Lower leg skin (tissue), 4 donors: ENCODE data around the gene OBSCN. TPM values are rescaled to one million over a fixed set of nuclear protein-coding genes. Genes with fewer than 3 reads are reported as not detected.

Experiments
- DNase-seq, 2 donors: peaks; one replicate each; pipeline ENCODE4 v3.0.0-alpha.2; 2019; ENCODE audit warnings: low spot score in 2 of 2
- H3K4me3 ChIP-seq: fragments of 200-600 bp; sonication (generic); 2 replicates; pipeline ENCODE4 v1.5.1; 2017; ENCODE audit warnings: mild to moderate bottlenecking, low read depth; ENCODE audit not compliant: poor library complexity, severe bottlenecking
- POLR2A ChIP-seq, 2 donors: fragments of 450-650 bp; IDR thresholded peaks; one replicate each; pipeline ENCODE4 v1.6.1; 2016 to 2017; ENCODE audit warnings: antibody characterized with exemption in 2 of 2, mild to moderate bottlenecking in 1 of 2, moderate library complexity in 1 of 2
- WGBS, 2 donors: methylation state at CpG; one replicate each; pipeline ENCODE4 v1.1.5; 2018; 5-methylcytosine and 5-hydroxymethylcytosine counted together
- intact Hi-C: fragments of 100-400 bp; cut with DNase I; formaldehyde crosslinking; loops from one replicate; pipeline ENCODE4 v1.15.0; 2023; ENCODE audit warnings: low total_unique reads
- total RNA-seq, 4 donors: library from RNA; depleted of rRNA; stranded (reverse); fragments of >200 nt; gene quantifications; one replicate each; pipeline ENCODE4 v1.1.0, GENCODE V29; 2016
- TF ChIP-seq, protein P1 (sequence below), 3 donors: fragments of 450-650 bp; IDR thresholded peaks; one replicate each; pipeline ENCODE4 v1.5.1; 2016; ENCODE audit warnings: antibody characterized with exemption in 3 of 3, mild to moderate bottlenecking in 3 of 3, moderate library complexity in 2 of 3

The OBSCN gene
- total RNA-seq, 4 donors from 2014 or later, result 7.4 to 39.2 (median 18.5) TPM

- intact Hi-C loops, result no loop called here
- TF ChIP-seq, protein P1, sequence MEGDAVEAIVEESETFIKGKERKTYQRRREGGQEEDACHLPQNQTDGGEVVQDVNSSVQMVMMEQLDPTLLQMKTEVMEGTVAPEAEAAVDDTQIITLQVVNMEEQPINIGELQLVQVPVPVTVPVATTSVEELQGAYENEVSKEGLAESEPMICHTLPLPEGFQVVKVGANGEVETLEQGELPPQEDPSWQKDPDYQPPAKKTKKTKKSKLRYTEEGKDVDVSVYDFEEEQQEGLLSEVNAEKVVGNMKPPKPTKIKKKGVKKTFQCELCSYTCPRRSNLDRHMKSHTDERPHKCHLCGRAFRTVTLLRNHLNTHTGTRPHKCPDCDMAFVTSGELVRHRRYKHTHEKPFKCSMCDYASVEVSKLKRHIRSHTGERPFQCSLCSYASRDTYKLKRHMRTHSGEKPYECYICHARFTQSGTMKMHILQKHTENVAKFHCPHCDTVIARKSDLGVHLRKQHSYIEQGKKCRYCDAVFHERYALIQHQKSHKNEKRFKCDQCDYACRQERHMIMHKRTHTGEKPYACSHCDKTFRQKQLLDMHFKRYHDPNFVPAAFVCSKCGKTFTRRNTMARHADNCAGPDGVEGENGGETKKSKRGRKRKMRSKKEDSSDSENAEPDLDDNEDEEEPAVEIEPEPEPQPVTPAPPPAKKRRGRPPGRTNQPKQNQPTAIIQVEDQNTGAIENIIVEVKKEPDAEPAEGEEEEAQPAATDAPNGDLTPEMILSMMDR (IDR thresholded peaks at IDR 0.05), result no peak
- no peak for TF ChIP-seq POLR2A (IDR thresholded peaks at IDR 0.05)
- WGBS, 2 donors, result 94% methylated on average over 25 to 33 of the region's 39 CpGs
- H3K4me3 ChIP-seq, result no peak overlapping the region
- DNase-seq, result peak in 1 of 2 donors; percentile 80
Observed at GRCh38 chr1:228273720-228274451, 66.0 kb downstream of the OBSCN start.

DNA sequence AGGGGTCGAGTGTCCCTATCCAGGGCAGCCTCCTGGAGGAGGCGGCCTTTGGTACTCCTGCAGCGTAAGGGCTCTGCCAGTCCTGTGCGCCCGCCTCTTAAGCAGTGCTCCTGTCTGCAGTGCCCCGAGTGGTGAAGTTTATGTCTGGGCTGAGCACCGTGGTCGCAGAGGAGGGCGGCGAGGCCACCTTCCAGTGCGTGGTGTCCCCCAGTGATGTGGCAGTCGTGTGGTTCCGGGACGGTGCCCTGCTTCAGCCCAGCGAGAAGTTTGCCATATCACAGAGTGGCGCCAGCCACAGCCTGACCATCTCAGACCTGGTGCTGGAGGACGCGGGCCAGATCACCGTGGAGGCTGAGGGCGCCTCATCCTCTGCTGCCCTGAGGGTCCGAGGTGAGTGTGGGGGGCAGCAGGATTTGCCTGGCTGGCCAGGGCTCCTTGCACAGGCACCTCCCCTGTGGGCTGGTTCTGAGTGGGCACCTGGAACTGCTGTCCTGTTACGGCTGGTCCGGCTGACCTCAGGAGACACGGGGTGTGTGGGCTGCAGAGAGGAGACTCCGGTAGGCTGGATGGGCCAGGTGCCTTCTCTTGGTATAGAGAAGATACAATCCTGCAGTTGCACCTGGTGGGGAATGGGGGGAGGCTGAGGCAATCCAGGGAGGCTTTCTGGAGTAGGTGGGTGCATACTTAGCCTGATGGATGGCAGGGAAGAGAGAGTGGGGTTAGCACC, 66.8 kb downstream of the OBSCN start:
- peak in 1 of 2 donors; percentile 83 for DNase-seq
- 91 to 93% methylated on average over 20 to 25 of the region's 25 CpGs for WGBS, 2 donors
- no peak overlapping the region for H3K4me3 ChIP-seq
- TF ChIP-seq POLR2A (IDR thresholded peaks at IDR 0.05), result no peak
- TF ChIP-seq, protein P1 (IDR thresholded peaks at IDR 0.05), result no peak
- intact Hi-C loops, result no loop called here

DNA sequence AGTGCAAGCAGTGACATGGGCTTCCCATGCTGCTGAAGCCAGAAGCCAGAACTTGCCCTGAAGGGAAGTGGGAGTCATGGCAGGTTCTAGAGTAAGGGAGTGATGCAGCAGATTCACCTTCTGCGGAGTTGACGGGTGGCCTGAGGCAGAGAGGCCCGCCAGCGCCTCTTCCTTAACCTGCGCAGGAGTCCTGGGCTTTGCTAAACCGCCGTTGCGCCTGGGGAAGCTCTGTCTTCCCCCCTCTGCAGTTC, 67.3 kb downstream of the OBSCN start:
- TF ChIP-seq POLR2A (IDR thresholded peaks at IDR 0.05), result no peak
- TF ChIP-seq, protein P1 (IDR thresholded peaks at IDR 0.05), result no peak
- no peak for DNase-seq
- H3K4me3 ChIP-seq, result peak overlapping the region; percentile 63
- 55 to 65% methylated on average over 8 of the region's 8 CpGs for whole genome bisulfite sequencing, 2 donors
- intact Hi-C loops, result no loop called here

DNA sequence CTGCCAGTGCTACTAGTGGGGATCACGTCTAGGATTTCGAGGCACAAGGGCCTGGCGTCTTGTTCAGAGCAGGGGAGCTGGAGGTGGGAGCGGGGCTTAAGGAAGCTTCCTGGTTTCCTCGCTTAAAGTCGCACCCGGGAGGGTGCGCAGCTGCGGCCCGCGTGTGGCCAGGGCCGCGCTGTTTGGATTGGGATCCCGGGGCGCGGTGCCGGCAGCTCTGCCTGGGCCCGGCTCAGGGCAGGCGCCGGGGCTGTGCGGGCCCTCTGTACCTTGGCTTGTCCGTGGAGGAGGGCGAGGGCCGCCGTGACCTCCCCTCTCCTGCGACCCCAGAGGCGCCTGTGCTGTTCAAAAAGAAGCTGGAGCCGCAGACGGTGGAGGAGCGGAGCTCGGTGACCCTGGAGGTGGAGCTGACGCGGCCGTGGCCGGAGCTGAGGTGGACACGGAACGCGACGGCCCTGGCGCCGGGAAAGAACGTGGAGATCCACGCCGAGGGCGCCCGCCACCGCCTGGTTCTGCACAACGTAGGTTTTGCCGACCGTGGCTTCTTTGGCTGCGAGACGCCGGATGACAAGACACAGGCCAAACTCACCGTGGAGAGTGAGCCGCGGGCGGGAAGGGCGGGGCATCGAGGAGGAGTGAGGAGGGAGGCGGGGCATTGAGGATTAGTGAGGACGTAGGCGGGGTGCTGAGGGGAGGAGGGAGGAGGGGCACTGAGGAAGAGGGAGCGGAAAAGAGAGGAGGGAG, 67.8 kb downstream of the OBSCN start:
- DNase-seq, result peak; percentile 90 to 98
- intact Hi-C loops, result no loop called here
- 2% methylated on average over 31 to 48 of the region's 63 CpGs for WGBS, 2 donors
- TF ChIP-seq, protein P1 (IDR thresholded peaks at IDR 0.05), result no peak
- TF ChIP-seq POLR2A (IDR thresholded peaks at IDR 0.05), result no peak
- peak overlapping the region; percentile 63 for H3K4me3 ChIP-seq

DNA sequence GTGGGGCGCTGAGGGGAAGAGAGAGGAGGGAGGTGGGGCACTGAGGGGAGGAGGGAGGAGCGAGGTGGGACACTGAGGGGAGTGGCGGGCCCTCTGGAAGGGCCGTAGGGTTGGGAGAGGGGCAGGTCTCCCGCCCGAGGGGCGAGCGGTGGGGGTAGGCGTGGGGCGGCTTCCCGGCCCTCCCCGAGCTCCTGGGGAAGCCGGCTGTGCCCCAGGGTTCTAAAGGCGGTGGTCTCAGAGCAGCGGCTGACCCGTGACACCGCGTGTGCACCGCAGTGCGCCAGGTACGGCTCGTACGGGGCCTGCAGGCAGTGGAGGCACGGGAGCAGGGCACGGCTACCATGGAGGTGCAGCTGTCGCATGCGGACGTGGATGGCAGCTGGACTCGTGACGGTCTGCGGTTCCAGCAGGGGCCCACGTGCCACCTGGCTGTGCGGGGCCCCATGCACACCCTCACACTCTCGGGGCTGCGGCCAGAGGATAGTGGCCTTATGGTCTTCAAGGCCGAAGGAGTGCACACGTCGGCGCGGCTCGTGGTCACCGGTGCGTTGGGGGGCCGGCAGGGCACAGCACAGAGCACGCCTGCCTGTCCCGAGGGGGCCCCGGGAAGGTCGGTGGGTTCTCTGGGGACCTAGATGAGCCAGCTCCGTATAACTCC, 68.5 kb downstream of the OBSCN start:
- intact Hi-C loops, result no loop called here
- no peak for TF ChIP-seq POLR2A (IDR thresholded peaks at IDR 0.05)
- TF ChIP-seq, protein P1 (IDR thresholded peaks at IDR 0.05), result no peak
- no peak overlapping the region for H3K4me3 ChIP-seq
- WGBS, 2 donors, result 41% methylated on average over 41 to 49 of the region's 49 CpGs
- DNase-seq, result peak in 1 of 2 donors; percentile 83
